K562 (cell line): Measurements from ENCODE around the gene ULK1. TPM values are rescaled to one million over a fixed set of nuclear protein-coding genes. Genes with fewer than 3 reads are reported as not detected.

ENCODE experiments used
- ARID3A ChIP-seq: IDR thresholded peaks from 2 replicates; pipeline ENCODE4 v1.6.1; 2012; ENCODE audit warnings: low read depth, low read length, improper control_type of control experiment, borderline replicate concordance
- BRF2 ChIP-seq: IDR thresholded peaks from 3 replicates; pipeline ENCODE4 v1.6.1; 2011; ENCODE audit warnings: borderline replicate concordance, mild to moderate bottlenecking; ENCODE audit not compliant: insufficient read length, insufficient read depth
- CLOCK ChIP-seq: fragments of 250-450 bp; sonication (Bioruptor Pico); IDR thresholded peaks from 2 replicates; pipeline ENCODE4 v1.4.0; 2020; ENCODE audit warnings: mild to moderate bottlenecking, moderate library complexity, borderline replicate concordance
- CREB3L1 ChIP-seq: fragments of 450-650 bp; IDR thresholded peaks from 2 replicates; pipeline ENCODE4 v1.6.1; 2014; ENCODE audit warnings: low read depth, mild to moderate bottlenecking, moderate library complexity, borderline replicate concordance
- HMGN3 ChIP-seq: IDR thresholded peaks from 2 replicates; pipeline ENCODE4 v1.6.1; 2011; ENCODE audit warnings: borderline replicate concordance, low read depth, mild to moderate bottlenecking, mixed read lengths, low read length; ENCODE audit not compliant: insufficient read length; ENCODE audit errors: extremely low read depth
- IRF9 ChIP-seq: fragments of 450-650 bp; IDR thresholded peaks from 2 replicates; pipeline ENCODE4 v1.6.1; 2016; ENCODE audit warnings: missing biosample characterization, missing genetic modification characterization
- JUNB ChIP-seq: fragments of 450-650 bp; formaldehyde crosslinking; conservative IDR thresholded peaks from 2 replicates; pipeline ENCODE4 v1.4.0; 2020; ENCODE audit warnings: mild to moderate bottlenecking
- KDM1A ChIP-seq, 2 experiments: fragments of 450-650 bp; IDR thresholded peaks; 2 replicates each; pipeline ENCODE4 v1.6.1; 2016; ENCODE audit warnings: mild to moderate bottlenecking in 2 of 2
- MIER1 ChIP-seq: fragments of 450-650 bp; IDR thresholded peaks from 2 replicates; pipeline ENCODE4 v1.6.1; 2016; ENCODE audit warnings: antibody characterized with exemption, mild to moderate bottlenecking, low read depth
- MNT ChIP-seq, 2 experiments: fragments of 450-650 bp; conservative IDR thresholded peaks; 2 replicates each; pipeline ENCODE4 v1.6.1; 2017; ENCODE audit warnings: mild to moderate bottlenecking in 2 of 2, moderate library complexity in 2 of 2
- MTA2 ChIP-seq: fragments of 450-650 bp; IDR thresholded peaks from 2 replicates; pipeline ENCODE4 v1.6.1; 2016; ENCODE audit warnings: low read depth
- NFYB ChIP-seq: IDR thresholded peaks from 2 replicates; pipeline ENCODE4 v1.6.1; 2011; ENCODE audit warnings: mild to moderate bottlenecking, moderate library complexity; ENCODE audit not compliant: insufficient read length; ENCODE audit errors: extremely low read depth
- SIX5 ChIP-seq, 2 experiments: IDR thresholded peaks; 2 replicates each; pipeline ENCODE4 v1.6.1; 2011; ENCODE audit warnings: low read length in 2 of 2, borderline replicate concordance in 1 of 2, low read depth in 1 of 2, mild to moderate bottlenecking in 1 of 2, moderate library complexity in 1 of 2; ENCODE audit not compliant: insufficient read depth in 1 of 2
- ZNF140 ChIP-seq: fragments of 250-450 bp; sonication (Bioruptor Pico); IDR thresholded peaks from 2 replicates; pipeline ENCODE4 v1.8.0; 2021; ENCODE audit warnings: moderate library complexity, mild to moderate bottlenecking, inconsistent platforms
- ZNF239 ChIP-seq: fragments of 250-450 bp; sonication (Bioruptor Pico); IDR thresholded peaks from 2 replicates; pipeline ENCODE4 v1.4.0; 2020; ENCODE audit warnings: mild to moderate bottlenecking
- ZNF507 ChIP-seq: conservative IDR thresholded peaks from 2 replicates; pipeline ENCODE4 v1.6.1; 2017; ENCODE audit warnings: missing genetic modification characterization, missing compliant biosample characterization
- polyA plus RNA-seq, 8 experiments: library from polyadenylated mRNA; depleted of rRNA in 4 of 8; stranded (reverse) in 5 of 8; unstranded in 3 of 8; fragments of >200 nt; fragmentation: Nextera tagmentation in 2 of 8; fragmentation: Illumina TruSeq in 1 of 8; extraction: Ambion mirVana in 2 of 8; extraction: Trizol in 1 of 8; gene quantifications; 2 replicates each; pipeline versions ENCODE4 v1.2.1 to v1.2.3, GENCODE V29; 2011 to 2014; ENCODE audit warnings: inconsistent platforms in 1 of 8, missing spikeins in 1 of 8
- total RNA-seq, 7 experiments: library from RNA; depleted of rRNA in 6 of 7; stranded (reverse); fragments of >200 nt in 6 of 7; fragmentation: Illumina TruSeq in 2 of 7; extraction: Trizol in 2 of 7; gene quantifications; 2 replicates each; pipeline versions ENCODE4 v1.2.1 to v1.2.3, GENCODE V29; 2011 to 2021; ENCODE audit warnings: low replicate concordance in 1 of 7

The ULK1 gene
- total and polyA plus RNA-seq, 9 of the 15 experiments (the other 6 are each of a cell fraction or from before 2014, with no cell fraction given) = 0.15 to 29.4 (median 2.5) TPM

GRCh38 chr12:131896080-131896810, 1.8 kb downstream of the ULK1 start (continued):
- TF ChIP-seq MTA2 = no peak
- TF ChIP-seq MNT (conservative IDR thresholded peaks at IDR 0.05) = peak; percentile 98 to 99
- no peak for TF ChIP-seq BRF2
- no peak for TF ChIP-seq JUNB (CRISPR knock-in tag)
- no peak for TF ChIP-seq SIX5 (IDR thresholded peaks at IDR 0.05; ENCODE audit: borderline replicate concordance in 1 of 2, insufficient read depth in 1 of 2, low read depth in 1 of 2, low read length in 2 of 2)
- no peak for TF ChIP-seq MIER1
- peak; percentile 63 for TF ChIP-seq HMGN3
- TF ChIP-seq CLOCK (CRISPR knock-in tag) = no peak
- no peak for TF ChIP-seq ZNF507 (tag)
- TF ChIP-seq CREB3L1 = no peak; the same call in 1 of the 2 replicates
- no peak for TF ChIP-seq ZNF140 (CRISPR knock-in tag)
- no peak for TF ChIP-seq ARID3A
- TF ChIP-seq IRF9 (tag) = no peak
- no peak for TF ChIP-seq KDM1A (IDR thresholded peaks at IDR 0.05)
- no peak for TF ChIP-seq NFYB
- no peak for TF ChIP-seq ZNF239 (CRISPR knock-in tag)
